Measurements from ENCODE around the gene LINC01488. TPM values are rescaled to one million over a fixed set of nuclear protein-coding genes. Genes with fewer than 3 reads are reported as not detected.

Gene LINC01488
- total and polyA plus RNA-seq, 9 of the 15 experiments (the other 6 are each of a cell fraction or from before 2014, with no cell fraction given) = not detected

DNA sequence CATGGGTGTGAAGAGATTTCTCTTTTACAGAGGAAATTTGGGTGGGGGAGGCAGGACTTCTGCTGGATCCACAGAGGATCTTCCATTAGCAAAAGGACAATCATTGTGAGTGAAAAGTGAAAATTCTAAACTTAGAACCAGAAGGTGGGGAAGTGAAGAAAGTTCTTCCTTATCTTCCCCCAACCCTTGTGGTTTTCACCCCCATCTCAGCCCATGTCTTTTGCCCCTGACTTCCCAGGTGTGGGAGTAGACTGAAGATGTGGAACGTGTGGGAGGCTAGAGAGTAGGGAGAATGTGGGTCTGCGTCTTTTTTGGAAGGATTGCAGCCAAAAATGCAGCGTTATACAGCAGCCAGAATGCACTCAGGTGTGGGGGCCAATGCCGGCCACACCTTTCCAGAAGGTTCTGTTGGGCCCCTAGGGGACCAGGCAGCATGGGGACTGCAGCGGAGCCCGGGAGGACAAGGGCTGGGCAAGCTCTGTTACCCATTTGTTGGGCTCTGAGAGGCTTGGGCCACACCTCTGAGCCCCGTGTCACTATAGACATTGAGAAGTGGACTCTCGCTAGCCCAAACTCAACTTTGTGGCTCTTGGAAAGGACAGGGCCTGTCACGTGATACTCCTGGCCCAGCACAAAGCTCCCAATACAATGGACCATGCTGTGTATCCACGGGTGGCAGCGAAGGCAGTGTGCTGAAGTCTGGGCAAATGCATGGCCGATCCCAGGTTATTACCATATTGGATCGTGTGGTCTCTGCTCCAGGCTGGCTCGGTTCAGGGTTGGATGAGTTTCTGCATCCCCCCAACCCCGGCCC lies 32.8 kb upstream of the LINC01488 start (continued):
- TF ChIP-seq RB1 (IDR thresholded peaks at IDR 0.05; ENCODE audit: low read depth) (no peak), HDAC2 (IDR thresholded peaks at IDR 0.05) (peak; percentile 51; the same call in 1 of the 2 replicates), YBX1 (IDR thresholded peaks at IDR 0.05) (no peak), SOX6 (IDR thresholded peaks at IDR 0.05) (no peak), CCNT2 (IDR thresholded peaks at IDR 0.05; ENCODE audit: borderline replicate concordance, extremely low read depth, insufficient read length, low read depth, low read length) (no peak), ZNF707 (CRISPR knock-in tag; conservative IDR thresholded peaks at IDR 0.05) (0 out of 2 replicates have a peak, but pooled peaks have one; percentile 13), C11orf30 (IDR thresholded peaks at IDR 0.05; ENCODE audit: low read depth) (no peak), SPI1 (IDR thresholded peaks at IDR 0.05; ENCODE audit: borderline replicate concordance, low read depth, low read length) (peak; percentile 23; the same call in 1 of the 2 replicates), TOE1 (IDR thresholded peaks at IDR 0.05; ENCODE audit: borderline replicate concordance) (peak; percentile 92), TOE1 (CRISPR knock-in tag; IDR thresholded peaks at IDR 0.05; ENCODE audit: borderline replicate concordance, low read depth) (no peak), TRIM24 (IDR thresholded peaks at IDR 0.05) (no peak), MAFG (tag; conservative IDR thresholded peaks at IDR 0.05) (no peak), ZNF764 (CRISPR knock-in tag; IDR thresholded peaks at IDR 0.05; ENCODE audit: low read depth) (no peak), YY1 (IDR thresholded peaks at IDR 0.05; ENCODE audit: borderline replicate concordance in 1 of 3, control insufficient read depth in 1 of 3, extremely low read depth in 1 of 3, insufficient read depth in 3 of 3, insufficient read length in 1 of 3, insufficient replicate concordance in 2 of 3, low read depth in 1 of 3, low read length in 2 of 3) (peak in 1 of 3 experiments; percentile 1), SMARCA4 (IDR thresholded peaks at IDR 0.05) (peak; percentile 64; the same call in 1 of the 2 replicates), POLR2AphosphoS5 (IDR thresholded peaks at IDR 0.05; ENCODE audit: control insufficient read depth, insufficient read depth, low read depth, low read length) (peak; percentile 42; the same call in 1 of the 2 replicates), MECOM (CRISPR knock-in tag; IDR thresholded peaks at IDR 0.05) (no peak), TSHZ1 (CRISPR knock-in tag; IDR thresholded peaks at IDR 0.05) (no peak), KDM1A (IDR thresholded peaks at IDR 0.05) (peak in 1 of 2 experiments; percentile 62; a peak in 2 of 4 replicates), ZSCAN29 (IDR thresholded peaks at IDR 0.05) (no peak), HMGN3 (IDR thresholded peaks at IDR 0.05; ENCODE audit: borderline replicate concordance, extremely low read depth, insufficient read length, low read depth, low read length) (no peak)
- TF ChIP-seq, protein P1, sequence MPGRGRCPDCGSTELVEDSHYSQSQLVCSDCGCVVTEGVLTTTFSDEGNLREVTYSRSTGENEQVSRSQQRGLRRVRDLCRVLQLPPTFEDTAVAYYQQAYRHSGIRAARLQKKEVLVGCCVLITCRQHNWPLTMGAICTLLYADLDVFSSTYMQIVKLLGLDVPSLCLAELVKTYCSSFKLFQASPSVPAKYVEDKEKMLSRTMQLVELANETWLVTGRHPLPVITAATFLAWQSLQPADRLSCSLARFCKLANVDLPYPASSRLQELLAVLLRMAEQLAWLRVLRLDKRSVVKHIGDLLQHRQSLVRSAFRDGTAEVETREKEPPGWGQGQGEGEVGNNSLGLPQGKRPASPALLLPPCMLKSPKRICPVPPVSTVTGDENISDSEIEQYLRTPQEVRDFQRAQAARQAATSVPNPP (IDR thresholded peaks at IDR 0.05; ENCODE audit: borderline replicate concordance, insufficient read depth, insufficient read length) = no peak
- TF ChIP-seq, protein P2, sequence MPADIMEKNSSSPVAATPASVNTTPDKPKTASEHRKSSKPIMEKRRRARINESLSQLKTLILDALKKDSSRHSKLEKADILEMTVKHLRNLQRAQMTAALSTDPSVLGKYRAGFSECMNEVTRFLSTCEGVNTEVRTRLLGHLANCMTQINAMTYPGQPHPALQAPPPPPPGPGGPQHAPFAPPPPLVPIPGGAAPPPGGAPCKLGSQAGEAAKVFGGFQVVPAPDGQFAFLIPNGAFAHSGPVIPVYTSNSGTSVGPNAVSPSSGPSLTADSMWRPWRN (IDR thresholded peaks at IDR 0.05; ENCODE audit: low read depth) = peak; percentile 37; the same call in 1 of the 2 replicates

Data from K562 (cell line).